T-helper 1 cell treated with Interleukin-12 subunit alpha and Interleukin-12 subunit beta and Interleukin-4 antibody, amounts not matched to agents 30 μg/mL and 1 μg/mL, for 36 hours (primary cell): ENCODE measurements around the gene PRSS1.

Experiments used
- H3K27ac Mint-ChIP-seq: one replicate; pipeline ENCODE4 v1.8.0; 2021; ENCODE audit warnings: mild to moderate bottlenecking, mixed read lengths
- H3K27me3 Mint-ChIP-seq: one replicate; pipeline ENCODE4 v1.8.0; 2021; ENCODE audit warnings: low read depth, mixed read lengths
- H3K36me3 Mint-ChIP-seq: one replicate; pipeline ENCODE4 v1.8.0; 2021; ENCODE audit warnings: low read depth, mixed read lengths
- H3K4me1 Mint-ChIP-seq: one replicate; pipeline ENCODE4 v1.8.0; 2021; ENCODE audit warnings: low read depth, mixed read lengths
- H3K4me3 Mint-ChIP-seq: one replicate; pipeline ENCODE4 v1.8.0; 2021; ENCODE audit warnings: mild to moderate bottlenecking, moderate library complexity, mixed read lengths
- H3K9me3 Mint-ChIP-seq: one replicate; pipeline ENCODE4 v1.8.0; 2021; ENCODE audit warnings: mixed read lengths

PRSS1 gene

DNA sequence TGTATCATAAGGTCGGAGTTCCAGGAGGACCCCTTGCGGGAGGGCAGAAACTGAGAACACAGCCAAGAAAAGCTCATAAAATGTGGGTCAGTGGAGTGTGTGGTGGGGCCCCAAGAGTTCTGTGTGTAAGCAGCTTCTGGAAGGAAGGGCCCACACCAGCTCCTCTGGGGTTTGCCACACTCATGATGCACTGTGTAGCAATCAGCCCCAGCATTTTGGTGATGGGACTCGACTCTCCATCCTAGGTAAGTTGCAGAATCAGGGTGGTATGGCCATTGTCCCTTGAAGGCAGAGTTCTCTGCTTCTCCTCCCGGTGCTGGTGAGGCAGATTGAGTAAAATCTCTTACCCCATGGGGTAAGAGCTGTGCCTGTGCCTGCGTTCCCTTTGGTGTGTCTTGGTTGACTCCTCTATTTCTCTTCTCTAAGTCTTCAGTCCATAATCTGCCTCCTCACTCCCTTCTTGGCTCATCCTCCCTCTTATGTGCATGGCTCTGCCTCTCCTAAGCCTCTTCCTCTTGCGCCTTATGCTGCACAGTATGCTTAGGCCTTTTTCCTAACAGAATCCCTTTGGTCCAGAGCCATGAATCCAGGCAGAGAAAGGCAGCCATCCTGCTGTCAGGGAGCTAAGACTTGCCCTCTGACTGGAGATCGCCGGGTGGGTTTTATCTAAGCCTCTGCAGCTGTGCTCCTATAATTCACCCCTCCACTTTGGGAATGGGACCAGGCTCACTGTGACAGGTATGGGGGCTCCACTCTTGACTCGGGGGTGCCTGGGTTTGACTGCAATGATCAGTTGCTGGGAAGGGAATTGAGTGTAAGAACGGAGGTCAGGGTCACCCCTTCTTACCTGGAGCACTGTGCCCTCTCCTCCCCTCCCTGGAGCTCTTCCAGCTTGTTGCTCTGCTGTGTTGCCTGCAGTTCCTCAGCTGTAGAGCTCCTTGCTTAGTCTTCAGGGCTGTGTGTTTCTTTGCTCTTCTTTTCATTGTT lies 39.3 kb downstream of the PRSS1 start:
- Mint-ChIP-seq H3K4me1 (peaks cover 19% of the 10 kb centered on the region), H3K4me3 (peak overlapping the region; percentile 98), H3K36me3 (peaks cover 60% of the 10 kb centered on the region), H3K9me3 (no peaks in the 10 kb centered on the region), H3K27me3 (no peaks in the 10 kb centered on the region), H3K27ac (peak overlapping the region; percentile 97)

DNA sequence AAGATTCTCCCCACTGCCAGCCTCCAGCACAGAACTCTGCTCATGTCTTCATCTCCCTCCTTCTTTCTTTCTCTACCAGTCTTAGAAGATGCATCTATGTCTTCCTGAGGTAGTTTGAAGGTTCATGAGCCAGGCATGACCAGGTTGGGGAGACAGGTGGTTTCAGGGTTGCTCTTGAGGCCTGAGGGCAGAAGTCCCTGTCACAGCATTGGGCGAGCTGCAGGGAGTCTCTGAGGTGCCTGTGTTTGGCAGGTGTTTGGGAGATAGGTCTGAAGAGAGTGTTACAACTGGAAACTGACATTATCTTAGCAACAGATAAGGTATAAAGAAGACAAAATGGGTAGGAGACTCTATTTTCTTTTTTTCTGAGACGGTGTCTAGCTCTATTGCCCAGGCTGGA lies 40.2 kb downstream of the PRSS1 start:
- no peaks in the 10 kb centered on the region for H3K9me3 Mint-ChIP-seq
- H3K27ac Mint-ChIP-seq, result peak overlapping the region; percentile 97
- H3K4me3 Mint-ChIP-seq, result peak overlapping the region; percentile 98
- no peaks in the 10 kb centered on the region for H3K27me3 Mint-ChIP-seq
- H3K36me3 Mint-ChIP-seq, result peaks cover 68% of the 10 kb centered on the region
- peaks cover 26% of the 10 kb centered on the region for H3K4me1 Mint-ChIP-seq

DNA sequence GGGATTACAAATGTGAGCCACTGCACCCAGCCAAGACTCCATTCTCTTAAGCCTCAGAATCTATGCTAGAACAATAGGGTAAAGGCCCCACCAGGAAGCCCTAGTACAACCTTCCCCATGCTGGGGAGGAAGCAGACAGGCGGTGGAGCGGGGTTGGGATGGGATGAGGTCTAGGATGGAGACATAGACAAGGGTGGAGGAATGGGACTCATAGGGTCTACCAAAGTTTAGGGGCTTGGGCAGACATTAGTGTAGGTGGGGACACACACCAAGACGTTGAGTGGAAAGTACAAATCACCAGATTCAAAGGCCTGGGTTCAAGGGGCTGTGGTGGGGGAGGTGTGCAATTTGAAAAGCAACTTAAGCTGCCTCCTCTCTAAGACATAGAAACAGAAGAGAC lies 40.8 kb downstream of the PRSS1 start:
- H3K27me3 Mint-ChIP-seq, result no peaks in the 10 kb centered on the region
- H3K27ac Mint-ChIP-seq, result peak overlapping the region; percentile 97
- peaks cover 71% of the 10 kb centered on the region for H3K36me3 Mint-ChIP-seq
- no peaks in the 10 kb centered on the region for H3K9me3 Mint-ChIP-seq
- peaks cover 31% of the 10 kb centered on the region for H3K4me1 Mint-ChIP-seq
- peak overlapping the region; percentile 98 for H3K4me3 Mint-ChIP-seq

DNA sequence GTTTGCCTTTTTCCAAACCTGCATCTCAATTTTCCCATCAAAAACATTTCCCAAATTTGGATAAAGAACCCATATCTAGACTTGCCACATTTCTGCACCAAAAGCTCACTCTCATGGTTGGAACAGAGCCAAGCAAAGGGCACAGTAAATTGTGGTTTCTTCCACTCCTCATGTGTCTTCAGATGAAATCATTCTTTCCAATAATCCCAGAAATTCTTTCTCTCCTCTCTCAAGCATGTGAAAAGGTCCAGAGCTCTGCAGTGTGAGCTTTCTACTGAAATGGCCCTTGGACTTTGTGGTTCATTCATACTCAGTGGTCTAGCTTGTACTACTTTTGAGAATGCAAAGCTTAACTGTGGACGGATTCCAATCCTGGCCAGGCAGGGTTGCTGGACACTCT lies 41.3 kb downstream of the PRSS1 start:
- Mint-ChIP-seq H3K9me3 (no peaks in the 10 kb centered on the region), H3K36me3 (peaks cover 71% of the 10 kb centered on the region), H3K27me3 (no peaks in the 10 kb centered on the region), H3K4me1 (peaks cover 33% of the 10 kb centered on the region), H3K27ac (peak overlapping the region; percentile 97), H3K4me3 (peak overlapping the region; percentile 98)

DNA sequence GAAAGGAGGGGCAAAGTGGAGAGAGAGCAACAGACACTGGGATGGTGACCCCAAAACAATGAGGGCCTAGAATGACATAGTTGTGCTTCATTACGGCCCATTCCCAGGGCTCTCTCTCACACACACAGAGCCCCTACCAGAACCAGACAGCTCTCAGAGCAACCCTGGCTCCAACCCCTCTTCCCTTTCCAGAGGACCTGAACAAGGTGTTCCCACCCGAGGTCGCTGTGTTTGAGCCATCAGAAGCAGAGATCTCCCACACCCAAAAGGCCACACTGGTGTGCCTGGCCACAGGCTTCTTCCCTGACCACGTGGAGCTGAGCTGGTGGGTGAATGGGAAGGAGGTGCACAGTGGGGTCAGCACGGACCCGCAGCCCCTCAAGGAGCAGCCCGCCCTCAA lies 42.2 kb downstream of the PRSS1 start:
- peaks cover 74% of the 10 kb centered on the region for H3K36me3 Mint-ChIP-seq
- H3K9me3 Mint-ChIP-seq, result no peaks in the 10 kb centered on the region
- H3K4me3 Mint-ChIP-seq, result peak overlapping the region; percentile 98
- peak overlapping the region; percentile 97 for H3K27ac Mint-ChIP-seq
- peaks cover 34% of the 10 kb centered on the region for H3K4me1 Mint-ChIP-seq
- H3K27me3 Mint-ChIP-seq, result no peaks in the 10 kb centered on the region

DNA sequence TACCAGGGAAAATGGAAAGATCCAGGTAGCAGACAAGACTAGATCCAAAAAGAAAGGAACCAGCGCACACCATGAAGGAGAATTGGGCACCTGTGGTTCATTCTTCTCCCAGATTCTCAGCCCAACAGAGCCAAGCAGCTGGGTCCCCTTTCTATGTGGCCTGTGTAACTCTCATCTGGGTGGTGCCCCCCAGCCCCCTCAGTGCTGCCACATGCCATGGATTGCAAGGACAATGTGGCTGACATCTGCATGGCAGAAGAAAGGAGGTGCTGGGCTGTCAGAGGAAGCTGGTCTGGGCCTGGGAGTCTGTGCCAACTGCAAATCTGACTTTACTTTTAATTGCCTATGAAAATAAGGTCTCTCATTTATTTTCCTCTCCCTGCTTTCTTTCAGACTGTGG lies 42.9 kb downstream of the PRSS1 start:
- Mint-ChIP-seq H3K4me3 (peak overlapping the region; percentile 98), H3K36me3 (peaks cover 72% of the 10 kb centered on the region), H3K9me3 (no peaks in the 10 kb centered on the region), H3K27ac (peak overlapping the region; percentile 97), H3K4me1 (peaks cover 34% of the 10 kb centered on the region), H3K27me3 (no peaks in the 10 kb centered on the region)

DNA sequence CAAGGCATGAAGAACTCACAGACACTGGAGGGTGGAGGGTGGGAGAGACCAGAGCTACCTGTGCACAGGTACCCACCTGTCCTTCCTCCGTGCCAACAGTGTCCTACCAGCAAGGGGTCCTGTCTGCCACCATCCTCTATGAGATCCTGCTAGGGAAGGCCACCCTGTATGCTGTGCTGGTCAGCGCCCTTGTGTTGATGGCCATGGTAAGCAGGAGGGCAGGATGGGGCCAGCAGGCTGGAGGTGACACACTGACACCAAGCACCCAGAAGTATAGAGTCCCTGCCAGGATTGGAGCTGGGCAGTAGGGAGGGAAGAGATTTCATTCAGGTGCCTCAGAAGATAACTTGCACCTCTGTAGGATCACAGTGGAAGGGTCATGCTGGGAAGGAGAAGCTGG lies 43.3 kb downstream of the PRSS1 start:
- H3K27ac Mint-ChIP-seq, result peak overlapping the region; percentile 97
- peaks cover 72% of the 10 kb centered on the region for H3K36me3 Mint-ChIP-seq
- H3K9me3 Mint-ChIP-seq, result no peaks in the 10 kb centered on the region
- H3K27me3 Mint-ChIP-seq, result no peaks in the 10 kb centered on the region
- H3K4me1 Mint-ChIP-seq, result peaks cover 34% of the 10 kb centered on the region
- peak overlapping the region; percentile 98 for H3K4me3 Mint-ChIP-seq

DNA sequence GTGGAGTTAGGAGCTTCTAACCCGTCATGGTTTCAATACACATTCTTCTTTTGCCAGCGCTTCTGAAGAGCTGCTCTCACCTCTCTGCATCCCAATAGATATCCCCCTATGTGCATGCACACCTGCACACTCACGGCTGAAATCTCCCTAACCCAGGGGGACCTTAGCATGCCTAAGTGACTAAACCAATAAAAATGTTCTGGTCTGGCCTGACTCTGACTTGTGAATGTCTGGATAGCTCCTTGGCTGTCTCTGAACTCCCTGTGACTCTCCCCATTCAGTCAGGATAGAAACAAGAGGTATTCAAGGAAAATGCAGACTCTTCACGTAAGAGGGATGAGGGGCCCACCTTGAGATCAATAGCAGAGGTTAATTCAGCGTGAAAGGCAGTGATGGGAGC lies 43.9 kb downstream of the PRSS1 start:
- H3K36me3 Mint-ChIP-seq, result peaks cover 72% of the 10 kb centered on the region
- H3K27ac Mint-ChIP-seq, result peak overlapping the region; percentile 97
- peak overlapping the region; percentile 98 for H3K4me3 Mint-ChIP-seq
- peaks cover 34% of the 10 kb centered on the region for H3K4me1 Mint-ChIP-seq
- no peaks in the 10 kb centered on the region for H3K9me3 Mint-ChIP-seq
- no peaks in the 10 kb centered on the region for H3K27me3 Mint-ChIP-seq

DNA sequence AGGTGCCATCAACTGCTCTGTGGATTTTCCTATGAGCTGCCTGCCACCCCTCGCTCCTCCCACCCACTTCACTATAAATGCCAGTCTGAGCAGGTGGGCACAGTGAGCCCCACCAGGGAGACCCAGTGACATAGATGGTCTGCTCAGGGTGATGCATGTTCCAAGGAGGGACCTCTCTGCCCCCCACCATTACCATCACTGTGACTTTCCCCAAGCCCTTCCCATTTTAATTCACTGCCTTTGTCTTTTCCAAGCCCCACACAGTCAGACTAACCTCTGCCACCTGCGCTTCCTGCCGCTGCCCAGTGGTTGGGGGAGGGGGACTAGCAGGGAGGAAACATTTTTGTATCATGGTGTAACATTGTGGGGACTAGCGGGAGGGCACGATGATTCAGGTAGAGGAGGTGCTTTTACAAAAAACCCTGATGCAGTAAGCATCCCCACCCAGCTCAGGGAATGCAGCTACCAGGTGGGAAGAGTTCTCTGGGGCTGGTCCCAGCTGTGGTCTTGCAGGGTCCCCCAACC lies 46.1 kb downstream of the PRSS1 start:
- Mint-ChIP-seq H3K27me3 (no peaks in the 10 kb centered on the region), H3K27ac (peak overlapping the region; percentile 97), H3K4me1 (peaks cover 55% of the 10 kb centered on the region), H3K4me3 (peak overlapping the region; percentile 100), H3K36me3 (peaks cover 73% of the 10 kb centered on the region), H3K9me3 (no peaks in the 10 kb centered on the region)

DNA sequence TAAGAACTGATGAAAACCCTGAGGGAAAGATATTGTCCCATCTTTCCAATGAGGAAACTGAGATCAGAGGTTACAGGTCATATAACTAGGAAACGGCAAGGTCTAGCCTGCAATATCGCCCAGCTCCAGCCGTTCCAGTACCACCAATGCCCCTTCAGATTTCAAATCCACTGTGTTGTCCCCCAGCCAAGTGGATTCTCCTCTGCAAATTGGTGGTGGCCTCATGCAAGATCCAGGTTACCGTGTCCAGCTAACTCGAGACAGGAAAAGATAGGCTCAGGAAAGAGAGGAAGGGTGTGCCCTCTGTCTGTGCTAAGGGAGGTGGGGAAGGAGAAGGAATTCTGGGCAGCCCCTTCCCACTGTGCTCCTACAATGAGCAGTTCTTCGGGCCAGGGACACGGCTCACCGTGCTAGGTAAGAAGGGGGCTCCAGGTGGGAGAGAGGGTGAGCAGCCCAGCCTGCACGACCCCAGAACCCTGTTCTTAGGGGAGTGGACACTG lies 46.8 kb downstream of the PRSS1 start:
- H3K4me1 Mint-ChIP-seq, result peaks cover 58% of the 10 kb centered on the region
- H3K4me3 Mint-ChIP-seq, result peak overlapping the region; percentile 100
- no peaks in the 10 kb centered on the region for H3K9me3 Mint-ChIP-seq
- H3K27me3 Mint-ChIP-seq, result no peaks in the 10 kb centered on the region
- peaks cover 74% of the 10 kb centered on the region for H3K36me3 Mint-ChIP-seq
- peak overlapping the region; percentile 97 for H3K27ac Mint-ChIP-seq

DNA sequence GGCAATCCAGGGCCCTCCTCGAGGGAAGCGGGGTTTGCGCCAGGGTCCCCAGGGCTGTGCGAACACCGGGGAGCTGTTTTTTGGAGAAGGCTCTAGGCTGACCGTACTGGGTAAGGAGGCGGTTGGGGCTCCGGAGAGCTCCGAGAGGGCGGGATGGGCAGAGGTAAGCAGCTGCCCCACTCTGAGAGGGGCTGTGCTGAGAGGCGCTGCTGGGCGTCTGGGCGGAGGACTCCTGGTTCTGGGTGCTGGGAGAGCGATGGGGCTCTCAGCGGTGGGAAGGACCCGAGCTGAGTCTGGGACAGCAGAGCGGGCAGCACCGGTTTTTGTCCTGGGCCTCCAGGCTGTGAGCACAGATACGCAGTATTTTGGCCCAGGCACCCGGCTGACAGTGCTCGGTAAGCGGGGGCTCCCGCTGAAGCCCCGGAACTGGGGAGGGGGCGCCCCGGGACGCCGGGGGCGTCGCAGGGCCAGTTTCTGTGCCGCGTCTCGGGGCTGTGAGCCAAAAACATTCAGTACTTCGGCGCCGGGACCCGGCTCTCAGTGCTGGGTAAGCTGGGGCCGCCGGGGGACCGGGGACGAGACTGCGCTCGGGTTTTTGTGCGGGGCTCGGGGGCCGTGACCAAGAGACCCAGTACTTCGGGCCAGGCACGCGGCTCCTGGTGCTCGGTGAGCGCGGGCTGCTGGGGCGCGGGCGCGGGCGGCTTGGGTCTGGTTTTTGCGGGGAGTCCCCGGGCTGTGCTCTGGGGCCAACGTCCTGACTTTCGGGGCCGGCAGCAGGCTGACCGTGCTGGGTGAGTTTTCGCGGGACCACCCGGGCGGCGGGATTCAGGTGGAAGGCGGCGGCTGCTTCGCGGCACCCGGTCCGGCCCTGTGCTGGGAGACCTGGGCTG lies 47.5 kb downstream of the PRSS1 start:
- H3K9me3 Mint-ChIP-seq, result no peaks in the 10 kb centered on the region
- H3K27ac Mint-ChIP-seq, result peak overlapping the region; percentile 97
- H3K4me1 Mint-ChIP-seq, result peaks cover 60% of the 10 kb centered on the region
- peak overlapping the region; percentile 100 for H3K4me3 Mint-ChIP-seq
- H3K27me3 Mint-ChIP-seq, result no peaks in the 10 kb centered on the region
- H3K36me3 Mint-ChIP-seq, result peaks cover 75% of the 10 kb centered on the region

DNA sequence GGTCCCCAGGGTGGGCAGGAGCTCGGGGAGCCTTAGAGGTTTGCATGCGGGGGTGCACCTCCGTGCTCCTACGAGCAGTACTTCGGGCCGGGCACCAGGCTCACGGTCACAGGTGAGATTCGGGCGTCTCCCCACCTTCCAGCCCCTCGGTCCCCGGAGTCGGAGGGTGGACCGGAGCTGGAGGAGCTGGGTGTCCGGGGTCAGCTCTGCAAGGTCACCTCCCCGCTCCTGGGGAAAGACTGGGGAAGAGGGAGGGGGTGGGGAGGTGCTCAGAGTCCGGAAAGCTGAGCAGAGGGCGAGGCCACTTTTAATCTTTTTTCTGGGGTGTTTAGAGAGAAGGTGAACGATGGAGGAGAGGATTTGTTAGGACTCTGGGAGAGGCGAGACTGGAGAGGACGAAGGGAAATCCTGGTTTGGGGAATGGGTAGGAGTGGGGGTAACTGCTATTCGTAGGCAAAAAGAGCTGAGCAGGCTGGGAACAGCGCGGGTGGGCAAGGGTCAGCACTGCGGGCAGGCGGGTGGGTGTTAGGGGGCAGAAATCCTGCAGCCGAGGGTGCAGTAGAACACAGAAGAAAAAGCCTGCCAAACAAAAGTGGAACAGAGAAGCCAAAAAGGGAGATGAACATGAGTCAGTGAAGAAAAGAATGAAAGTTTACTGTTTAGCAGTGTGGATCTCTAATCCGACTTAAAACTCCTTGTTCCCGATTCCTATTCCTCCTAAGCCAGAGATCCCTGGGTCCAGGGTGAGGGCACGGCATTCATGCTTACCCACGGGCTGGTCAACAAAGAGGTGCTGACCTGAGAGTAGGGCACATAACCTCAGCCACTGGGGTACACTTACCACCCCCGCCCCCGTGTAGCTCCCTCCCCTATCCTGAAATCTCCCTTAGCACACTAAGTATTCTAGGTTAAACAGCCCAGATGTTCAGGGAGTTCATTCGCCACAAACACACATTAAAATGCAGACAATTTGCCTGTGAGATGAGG lies 48.4 kb downstream of the PRSS1 start:
- H3K27me3 Mint-ChIP-seq, result no peaks in the 10 kb centered on the region
- peaks cover 78% of the 10 kb centered on the region for H3K36me3 Mint-ChIP-seq
- H3K4me3 Mint-ChIP-seq, result peak overlapping the region; percentile 100
- H3K27ac Mint-ChIP-seq, result peak overlapping the region; percentile 97
- H3K4me1 Mint-ChIP-seq, result peaks cover 66% of the 10 kb centered on the region
- no peaks in the 10 kb centered on the region for H3K9me3 Mint-ChIP-seq
